Right atrium auricular region (tissue), 2 donors: ENCODE results near the gene AKR1E2. TPM values are rescaled to one million over a fixed set of nuclear protein-coding genes. Genes with fewer than 3 reads are reported as not detected.

ENCODE experiments used
- DNase-seq: peaks from one replicate; pipeline ENCODE4 v3.0.0-alpha.2; 2019; ENCODE audit warnings: low spot score
- H3K27ac ChIP-seq, 2 donors: fragments of 200-600 bp; sonication (generic); 1 replicate in 1 of 2; 2 replicates in 1 of 2; pipeline ENCODE4 v1.5.1; 2016 to 2019
- H3K27me3 ChIP-seq, 2 donors: fragments of 200-600 bp; sonication (generic); one replicate each; pipeline versions ENCODE4 v1.5.1 to v1.6.0; 2017 to 2019
- H3K36me3 ChIP-seq: fragments of 200-600 bp; sonication (generic); one replicate; pipeline ENCODE4 v1.5.1; 2016
- H3K4me1 ChIP-seq, 2 donors: fragments of 200-600 bp; sonication (generic); one replicate each; pipeline versions ENCODE4 v1.5.1 to v1.6.0; 2017 to 2019
- H3K4me3 ChIP-seq, 2 donors: fragments of 200-600 bp; sonication (generic); 1 replicate in 1 of 2; 2 replicates in 1 of 2; pipeline ENCODE4 v1.5.1; 2017 to 2019; ENCODE audit warnings: mild to moderate bottlenecking in 1 of 2, moderate library complexity in 1 of 2
- H3K9me3 ChIP-seq, 2 donors: fragments of 200-600 bp; sonication (generic); one replicate each; pipeline ENCODE4 v1.5.1; 2019
- CTCF ChIP-seq, 2 donors: fragments of 200-600 bp; sonication (generic); IDR thresholded peaks; one replicate each; pipeline ENCODE4 v1.5.1; 2019; ENCODE audit warnings: antibody characterized with exemption in 2 of 2
- total RNA-seq, 2 donors: library from RNA; depleted of rRNA; stranded (reverse); fragments of >200 nt; gene quantifications; one replicate each; pipeline ENCODE4 v1.1.0, GENCODE V29; 2016

Gene AKR1E2
- total RNA-seq, 2 donors from 2014 or later = 3.2 to 9.7 TPM

GRCh38 chr10:4867109-4867519, 41.1 kb downstream of the AKR1E2 start:
- H3K27ac ChIP-seq = peak overlapping the region; percentile 16 to 73
- TF ChIP-seq CTCF (IDR thresholded peaks at IDR 0.05) = no peak
- peaks cover 0 to 6% of the 10 kb centered on the region in 2 donors for H3K4me1 ChIP-seq
- DNase-seq = no peak
- no peaks in the 10 kb centered on the region for H3K36me3 ChIP-seq
- H3K27me3 ChIP-seq = no peaks in the 10 kb centered on the region
- no peaks in the 10 kb centered on the region for H3K9me3 ChIP-seq
- no peak overlapping the region for H3K4me3 ChIP-seq

- peak; percentile 77 for DNase-seq
- no peaks in the 10 kb centered on the region for H3K9me3 ChIP-seq
- H3K4me1 ChIP-seq = peaks cover 0 to 6% of the 10 kb centered on the region in 2 donors
- H3K27ac ChIP-seq = peak overlapping the region; percentile 54 to 73
- H3K36me3 ChIP-seq = no peaks in the 10 kb centered on the region
- H3K27me3 ChIP-seq = no peaks in the 10 kb centered on the region
- TF ChIP-seq CTCF (IDR thresholded peaks at IDR 0.05) = no peak
- H3K4me3 ChIP-seq = no peak overlapping the region
Observed at GRCh38 chr10:4867520-4868356, 41.7 kb downstream of the AKR1E2 start.

- H3K27me3 ChIP-seq = no peaks in the 10 kb centered on the region
- H3K27ac ChIP-seq = peak overlapping the region; percentile 54 to 73
- no peak for TF ChIP-seq CTCF (IDR thresholded peaks at IDR 0.05)
- peaks cover 0 to 6% of the 10 kb centered on the region in 2 donors for H3K4me1 ChIP-seq
- no peak for DNase-seq
- no peak overlapping the region for H3K4me3 ChIP-seq
- H3K36me3 ChIP-seq = no peaks in the 10 kb centered on the region
- no peaks in the 10 kb centered on the region for H3K9me3 ChIP-seq
Observed at GRCh38 chr10:4868357-4868657, 42.3 kb downstream of the AKR1E2 start.

- Histone ChIP-seq H3K4me1 (no peaks in the 10 kb centered on the region), H3K9me3 (no peaks in the 10 kb centered on the region), H3K36me3 (no peaks in the 10 kb centered on the region), H3K27me3 (no peaks in the 10 kb centered on the region), H3K4me3 (no peak overlapping the region), H3K27ac (no peak overlapping the region)
- DNase-seq = no peak
- no peak for TF ChIP-seq CTCF (IDR thresholded peaks at IDR 0.05)
Observed at GRCh38 chr10:4882704-4883078, 56.7 kb downstream of the AKR1E2 start.

- no peak for DNase-seq
- no peak for TF ChIP-seq CTCF (IDR thresholded peaks at IDR 0.05)
- no peak overlapping the region for H3K4me3 ChIP-seq
- H3K27ac ChIP-seq = no peak overlapping the region
- H3K36me3 ChIP-seq = no peaks in the 10 kb centered on the region
- H3K27me3 ChIP-seq = no peaks in the 10 kb centered on the region
- no peaks in the 10 kb centered on the region for H3K9me3 ChIP-seq
- no peaks in the 10 kb centered on the region for H3K4me1 ChIP-seq
Observed at GRCh38 chr10:4883079-4883739, 57.2 kb downstream of the AKR1E2 start.
